B cell (primary cell): ENCODE results near the gene PARD3B. TPM values are rescaled to one million over a fixed set of nuclear protein-coding genes. Genes with fewer than 3 reads are reported as not detected.

Source experiments
- ATAC-seq: fragments of 200-7000 bp; cut with Tn5 transposase; one replicate; pipeline ENCODE4 v1.10.0; 2021; ENCODE audit warnings: low read depth, mild to moderate bottlenecking, moderate number of reproducible peaks, moderate library complexity
- CTCF ChIA-PET: fragments of 350-600 bp; sonication (Branson Sonifier 250); formaldehyde crosslinking; loops from one replicate; lab custom pipeline; 2021; ENCODE audit warnings: antibody characterized with exemption, inconsistent platforms; lab: Charles Lee
- POLR2A ChIA-PET: fragments of 350-600 bp; sonication (Branson Sonifier 250); formaldehyde crosslinking; loops from one replicate; lab custom pipeline; 2021; ENCODE audit warnings: antibody characterized with exemption; lab: Charles Lee
- DNase-seq: peaks from one replicate; pipeline ENCODE4 v3.0.0; 2013
- H2AFZ ChIP-seq: 2 replicates; pipeline ENCODE4 v1.6.1; 2012; ENCODE audit warnings: mild to moderate bottlenecking, low read depth, low read length; ENCODE audit not compliant: insufficient read depth, poor library complexity, severe bottlenecking
- H3K27ac ChIP-seq, 2 donors: 1 replicate in 1 of 2; 2 replicates in 1 of 2; pipeline ENCODE4 v1.5.1; 2012 to 2013; ENCODE audit warnings: low read length in 2 of 2, mild to moderate bottlenecking in 2 of 2, moderate library complexity in 1 of 2
- H3K27me3 ChIP-seq, 4 experiments: fragments of 200-600 bp in 1 of 4; sonication (generic) in 1 of 4; replicated peaks in 1 of 4; 1 replicate in 2 of 4; 2 replicates in 2 of 4; pipeline versions ENCODE4 v1.6.1 to v1.7.0; 2013 to 2016; ENCODE audit warnings: low read length in 3 of 4, mild to moderate bottlenecking in 2 of 4, mixed read lengths in 1 of 4, moderate library complexity in 1 of 4; ENCODE audit not compliant: insufficient read depth in 4 of 4, control insufficient read depth in 3 of 4; ENCODE audit errors: control extremely low read depth in 1 of 4
- H3K36me3 ChIP-seq, 2 experiments: replicated peaks in 1 of 2; 1 replicate in 1 of 2; 2 replicates in 1 of 2; pipeline versions ENCODE4 v1.6.1 to v1.7.1; 2013; ENCODE audit warnings: low read length in 1 of 2; ENCODE audit not compliant: insufficient read depth in 2 of 2, control insufficient read depth in 1 of 2; ENCODE audit errors: control extremely low read depth in 1 of 2, extremely low read depth in 1 of 2
- H3K4me1 ChIP-seq, 2 donors: fragments of 200-600 bp in 1 of 2; sonication (generic) in 1 of 2; 1 replicate in 1 of 2; 2 replicates in 1 of 2; pipeline versions ENCODE4 v1.5.1 to v1.6.1; 2013 to 2017; ENCODE audit warnings: low read length in 2 of 2; ENCODE audit not compliant: control insufficient read depth in 2 of 2, insufficient read depth in 2 of 2
- H3K4me2 ChIP-seq: replicated peaks from 2 replicates; pipeline ENCODE3; 2012; ENCODE audit warnings: mild to moderate bottlenecking, low read depth, low read length; ENCODE audit not compliant: poor library complexity, severe bottlenecking
- H3K4me3 ChIP-seq, 5 experiments: fragments of 200-600 bp in 1 of 5; sonication (generic) in 1 of 5; 1 replicate in 3 of 5; 2 replicates in 2 of 5; pipeline versions ENCODE4 v1.5.1 to v1.7.0; 2011 to 2016; ENCODE audit warnings: low read length in 4 of 5, mild to moderate bottlenecking in 4 of 5, low read depth in 2 of 5, control low read depth in 1 of 5, moderate library complexity in 1 of 5; ENCODE audit not compliant: insufficient read depth in 1 of 5; ENCODE audit errors: control extremely low read depth in 1 of 5, extremely low read depth in 1 of 5
- H3K79me2 ChIP-seq: fragments of 200-600 bp; sonication (generic); one replicate; pipeline ENCODE4 v1.6.0; 2016; ENCODE audit warnings: low read length; ENCODE audit not compliant: control insufficient read depth, insufficient read depth
- H3K9ac ChIP-seq: fragments of 200-600 bp; sonication (generic); 2 replicates; pipeline ENCODE4 v1.6.1; 2017; ENCODE audit warnings: mild to moderate bottlenecking, low read length, moderate library complexity
- H3K9me3 ChIP-seq, 3 donors: one replicate each; pipeline versions ENCODE4 v1.6.1 to v1.7.1; 2013; ENCODE audit warnings: low read length in 2 of 3; ENCODE audit not compliant: control insufficient read depth in 2 of 3, insufficient read depth in 1 of 3; ENCODE audit errors: control extremely low read depth in 1 of 3
- H4K20me1 ChIP-seq: 2 replicates; pipeline ENCODE4 v1.6.0; 2012; ENCODE audit warnings: mild to moderate bottlenecking, low read length; ENCODE audit not compliant: insufficient read depth, control insufficient read depth, poor library complexity, severe bottlenecking
- H3K27ac Mint-ChIP-seq: one replicate; pipeline ENCODE4 v1.8.0; 2021; ENCODE audit warnings: mixed read lengths
- H3K27me3 Mint-ChIP-seq: one replicate; pipeline ENCODE4 v1.8.0; 2021; ENCODE audit warnings: mixed read lengths
- H3K4me1 Mint-ChIP-seq: one replicate; pipeline ENCODE4 v1.8.0; 2021; ENCODE audit warnings: mixed read lengths
- H3K4me3 Mint-ChIP-seq: one replicate; pipeline ENCODE4 v1.8.0; 2021; ENCODE audit warnings: mixed read lengths
- H3K9me3 Mint-ChIP-seq: one replicate; pipeline ENCODE4 v1.8.0; 2022; ENCODE audit warnings: mixed read lengths; ENCODE audit not compliant: insufficient read depth
- CTCF ChIP-seq: fragments of 200-600 bp; IDR thresholded peaks from one replicate; pipeline ENCODE4 v1.8.0; 2022; ENCODE audit warnings: antibody characterized with exemption, mild to moderate bottlenecking
- EZH2 ChIP-seq: IDR thresholded peaks from 2 replicates; pipeline ENCODE4 v1.6.1; 2012; ENCODE audit warnings: borderline replicate concordance, low read depth, mild to moderate bottlenecking, moderate library complexity, low read length; ENCODE audit not compliant: insufficient read depth, poor library complexity, severe bottlenecking
- WGBS: methylation state at CpG from one replicate; pipeline ENCODE4 v1.1.5; 2013; ENCODE audit warnings: missing lambda C conversion rate; ENCODE audit not compliant: insufficient coverage; 5-methylcytosine and 5-hydroxymethylcytosine counted together
- intact Hi-C: fragments of 100-400 bp; cut with micrococcal nuclease; formaldehyde crosslinking; loops from one replicate; pipeline ENCODE4 v1.10.0; 2022
- polyA plus RNA-seq: library from polyadenylated mRNA; depleted of rRNA; stranded (reverse); fragments of >200 nt; gene quantifications from 2 replicates; pipeline ENCODE4 v1.2.3, GENCODE V29; 2012
- total RNA-seq, 2 donors: library from RNA; stranded (reverse); fragments of 120-200 nt in 1 of 2; gene quantifications; 1 replicate in 1 of 2; 2 replicates in 1 of 2; pipeline versions ENCODE4 v1.2.3 to v1.2.4, GENCODE V29; 2013 to 2022

PARD3B gene
- total and polyA plus RNA-seq, 2 donors (not counting 1 experiment from before 2014, with no cell fraction given): not detected

GRCh38 chr2:205284334-205284733 lies 739.1 kb downstream of the PARD3B start:
- ChIA-PET CTCF (no interaction called here), POLR2A (no interaction called here)
- no peaks in the 10 kb centered on the region for H3K9me3 Mint-ChIP-seq
- no peak overlapping the region for H3K9ac ChIP-seq
- no peaks in the 10 kb centered on the region for H3K4me1 ChIP-seq
- no peaks in the 10 kb centered on the region for H4K20me1 ChIP-seq
- H3K27ac ChIP-seq: no peak overlapping the region
- H2AFZ ChIP-seq: no peak overlapping the region
- TF ChIP-seq CTCF (no peak), EZH2 (no peak)
- DNase-seq (no peak), ATAC-seq (no peak)
- no peaks in the 10 kb centered on the region for H3K4me1 Mint-ChIP-seq
- H3K9me3 ChIP-seq: no peaks in the 10 kb centered on the region
- H3K27me3 Mint-ChIP-seq: no peaks in the 10 kb centered on the region
- H3K27me3 ChIP-seq: no peaks in the 10 kb centered on the region
- no peaks in the 10 kb centered on the region for H3K79me2 ChIP-seq
- H3K27ac Mint-ChIP-seq: no peak overlapping the region
- no peaks in the 10 kb centered on the region for H3K36me3 ChIP-seq
- no peak overlapping the region for H3K4me3 ChIP-seq
- H3K4me3 Mint-ChIP-seq: no peak overlapping the region
- whole genome bisulfite sequencing: no CpG with 5 or more reads among the region's 1 CpG
- H3K4me2 ChIP-seq: no peak overlapping the region
- intact Hi-C loops: no loop called here

- WGBS: 85% methylated on average over 3 of the region's 4 CpGs
These were observed 742.0 kb downstream of the PARD3B start for GRCh38 chr2:205287316-205287715.

More at GRCh38 chr2:205287316-205287715, 742.0 kb downstream of the PARD3B start:
- H3K4me3 ChIP-seq: no peak overlapping the region
- H3K9me3 ChIP-seq: no peaks in the 10 kb centered on the region
- H3K4me1 Mint-ChIP-seq: no peaks in the 10 kb centered on the region
- H3K9me3 Mint-ChIP-seq: peaks cover 1% of the 10 kb centered on the region
- no peaks in the 10 kb centered on the region for H3K79me2 ChIP-seq
- intact Hi-C loops: no loop called here
- H3K27ac Mint-ChIP-seq: no peak overlapping the region
- H4K20me1 ChIP-seq: no peaks in the 10 kb centered on the region
- ChIA-PET CTCF (no interaction called here), POLR2A (no interaction called here)
- no peaks in the 10 kb centered on the region for H3K4me1 ChIP-seq
- H3K27ac ChIP-seq: no peak overlapping the region
- no peak for DNase-seq
- no peak overlapping the region for H2AFZ ChIP-seq
- H3K9ac ChIP-seq: no peak overlapping the region
- no peak for TF ChIP-seq CTCF
- no peak for TF ChIP-seq EZH2
- H3K27me3 Mint-ChIP-seq: no peaks in the 10 kb centered on the region
- no peak for ATAC-seq
- H3K36me3 ChIP-seq: no peaks in the 10 kb centered on the region
- H3K27me3 ChIP-seq: no peaks in the 10 kb centered on the region
- no peak overlapping the region for H3K4me3 Mint-ChIP-seq
- H3K4me2 ChIP-seq: no peak overlapping the region
